Neuronal stem cell (in vitro differentiated cells): ENCODE data around the gene FOXB1.

ENCODE experiments used
- DNase-seq: peaks from one replicate; pipeline ENCODE4 v3.0.0-alpha.2; 2013; ENCODE audit warnings: low spot score
- H2AFZ ChIP-seq: one replicate; pipeline ENCODE4 v1.6.1; 2013; ENCODE audit warnings: mild to moderate bottlenecking, low read length, inconsistent platforms
- H2AK5ac ChIP-seq: 2 replicates; pipeline ENCODE4 v1.6.1; 2013; ENCODE audit warnings: low read depth, mild to moderate bottlenecking, inconsistent platforms, low read length, moderate library complexity, mixed read lengths
- H2BK120ac ChIP-seq: 2 replicates; pipeline ENCODE4 v1.6.1; 2013; ENCODE audit warnings: low read depth, mild to moderate bottlenecking, inconsistent platforms, low read length, moderate library complexity, mixed read lengths
- H2BK12ac ChIP-seq: one replicate; pipeline ENCODE4 v1.6.1; 2013; ENCODE audit warnings: low read length, inconsistent platforms
- H2BK15ac ChIP-seq: 2 replicates; pipeline ENCODE4 v1.6.1; 2013; ENCODE audit warnings: mild to moderate bottlenecking, low read length, inconsistent platforms, mixed read lengths
- H2BK5ac ChIP-seq: one replicate; pipeline ENCODE4 v1.6.1; 2013; ENCODE audit warnings: inconsistent platforms, mild to moderate bottlenecking, low read length, moderate library complexity
- H3K14ac ChIP-seq: one replicate; pipeline ENCODE4 v1.6.1; 2013; ENCODE audit warnings: low read length, inconsistent platforms
- H3K18ac ChIP-seq: 2 replicates; pipeline ENCODE4 v1.6.1; 2013; ENCODE audit warnings: low read length, inconsistent platforms
- H3K23ac ChIP-seq: 2 replicates; pipeline ENCODE4 v1.6.1; 2013; ENCODE audit warnings: low read depth, mild to moderate bottlenecking, mixed read lengths, low read length, inconsistent platforms; ENCODE audit not compliant: poor library complexity
- H3K27ac ChIP-seq: replicated peaks from 3 replicates; pipeline ENCODE4 v1.5.1; 2013; ENCODE audit warnings: low read length, inconsistent platforms
- H3K27me3 ChIP-seq, 3 experiments: 2 replicates each; pipeline ENCODE4 v1.6.1; 2013; ENCODE audit warnings: low read length in 3 of 3, mild to moderate bottlenecking in 2 of 3, inconsistent platforms in 1 of 3, low read depth in 1 of 3, mixed read lengths in 1 of 3, moderate library complexity in 1 of 3; ENCODE audit not compliant: control insufficient read depth in 3 of 3, insufficient read depth in 3 of 3
- H3K36me3 ChIP-seq, 2 donors: replicated peaks in 1 of 2; 2 replicates each; pipeline ENCODE4 v1.6.1; 2013; ENCODE audit warnings: low read length in 2 of 2; ENCODE audit not compliant: control insufficient read depth in 2 of 2, insufficient read depth in 2 of 2
- H3K4ac ChIP-seq: 2 replicates; pipeline ENCODE4 v1.6.1; 2013; ENCODE audit warnings: inconsistent platforms, mild to moderate bottlenecking, low read length, moderate library complexity
- H3K4me1 ChIP-seq, 2 donors: 1 replicate in 1 of 2; 2 replicates in 1 of 2; pipeline ENCODE4 v1.6.1; 2013; ENCODE audit warnings: low read length in 2 of 2, low read depth in 1 of 2; ENCODE audit not compliant: control insufficient read depth in 2 of 2, insufficient read depth in 1 of 2
- H3K4me2 ChIP-seq: one replicate; pipeline ENCODE4 v1.6.1; 2013; ENCODE audit warnings: mild to moderate bottlenecking, low read length, inconsistent platforms; ENCODE audit not compliant: insufficient read depth, poor library complexity, severe bottlenecking
- H3K4me3 ChIP-seq, 2 donors: 2 replicates each; pipeline ENCODE4 v1.5.1; 2013; ENCODE audit warnings: low read length in 2 of 2, mild to moderate bottlenecking in 2 of 2, inconsistent platforms in 1 of 2, moderate library complexity in 1 of 2
- H3K79me1 ChIP-seq: one replicate; pipeline ENCODE4 v1.6.1; 2013; ENCODE audit warnings: low read depth, mild to moderate bottlenecking, inconsistent platforms, low read length, moderate library complexity
- H3K9ac ChIP-seq: one replicate; pipeline ENCODE4 v1.6.1; 2013; ENCODE audit warnings: mild to moderate bottlenecking, low read depth, low read length, inconsistent platforms; ENCODE audit not compliant: poor library complexity
- H3K9me3 ChIP-seq, 2 donors: replicated peaks in 1 of 2; 2 replicates each; pipeline versions ENCODE3 to v1.6.1; 2013; ENCODE audit warnings: low read length in 2 of 2, mild to moderate bottlenecking in 2 of 2, inconsistent platforms in 1 of 2, low read depth in 1 of 2, mixed read lengths in 1 of 2, moderate library complexity in 1 of 2; ENCODE audit not compliant: control insufficient read depth in 2 of 2, insufficient read depth in 1 of 2
- H4K8ac ChIP-seq: one replicate; pipeline ENCODE4 v1.6.1; 2013; ENCODE audit warnings: low read depth, mild to moderate bottlenecking, inconsistent platforms, low read length, moderate library complexity
- H4K91ac ChIP-seq: one replicate; pipeline ENCODE4 v1.6.1; 2013; ENCODE audit warnings: low read length, low read depth, mild to moderate bottlenecking, inconsistent platforms; ENCODE audit not compliant: poor library complexity
- WGBS, 2 donors: extraction: QIAGEN DNeasy Blood & Tissue Kit; methylation state at CpG; one replicate each; pipeline ENCODE4 v1.1.7; 2013; ENCODE audit warnings: missing lambda C conversion rate in 2 of 2, mixed read lengths in 1 of 2; ENCODE audit not compliant: insufficient read length in 2 of 2, insufficient replicate concordance in 1 of 2; ENCODE audit errors: extremely low coverage in 2 of 2; 5-methylcytosine and 5-hydroxymethylcytosine counted together

The FOXB1 gene

GRCh38 chr15:60003243-60004008, 685 bp upstream of the FOXB1 start:
- no peak overlapping the region for H3K27ac ChIP-seq
- H3K23ac ChIP-seq: no peak overlapping the region
- H3K4me3 ChIP-seq: peak overlapping the region; percentile 41 to 68
- no peak overlapping the region for H3K18ac ChIP-seq
- DNase-seq: no peak
- peaks cover 35 to 51% of the 10 kb centered on the region in 2 donors for H3K4me1 ChIP-seq
- H3K14ac ChIP-seq: no peak overlapping the region
- no peaks in the 10 kb centered on the region for H3K9me3 ChIP-seq
- peaks cover 0 to 71% (median 32%) of the 10 kb centered on the region in 3 experiments for H3K27me3 ChIP-seq
- H2BK5ac ChIP-seq: no peak overlapping the region
- no peak overlapping the region for H3K4ac ChIP-seq
- no peak overlapping the region for H2BK12ac ChIP-seq
- H3K9ac ChIP-seq: no peak overlapping the region
- no CpG with 5 or more reads among the region's 24 CpGs for WGBS, 2 donors
- H4K91ac ChIP-seq: no peak overlapping the region
- H3K4me2 ChIP-seq: peak overlapping the region; percentile 93
- no peak overlapping the region for H2BK15ac ChIP-seq
- no peak overlapping the region for H2BK120ac ChIP-seq
- H3K79me1 ChIP-seq: no peaks in the 10 kb centered on the region
- peak overlapping the region; percentile 78 for H2AFZ ChIP-seq
- H3K36me3 ChIP-seq: peaks cover 0 to 30% of the 10 kb centered on the region in 2 donors
- no peak overlapping the region for H2AK5ac ChIP-seq
- no peak overlapping the region for H4K8ac ChIP-seq

- H3K14ac ChIP-seq: no peak overlapping the region
- peak overlapping the region; percentile 82 for H2BK15ac ChIP-seq
- no peak overlapping the region for H4K8ac ChIP-seq
- peak overlapping the region; percentile 97 for H3K23ac ChIP-seq
- H3K4me2 ChIP-seq: peak overlapping the region; percentile 93
- H3K9me3 ChIP-seq: no peaks in the 10 kb centered on the region
- no peak overlapping the region for H2BK120ac ChIP-seq
- no peak overlapping the region for H3K4ac ChIP-seq
- H3K36me3 ChIP-seq: peaks cover 0 to 30% of the 10 kb centered on the region in 2 donors
- DNase-seq: peak; percentile 51
- H3K4me3 ChIP-seq: peak overlapping the region; percentile 68 to 83
- peak overlapping the region; percentile 49 for H2BK12ac ChIP-seq
- peaks cover 23 to 51% of the 10 kb centered on the region in 2 donors for H3K4me1 ChIP-seq
- peaks cover 0 to 68% (median 32%) of the 10 kb centered on the region in 3 experiments for H3K27me3 ChIP-seq
- H2BK5ac ChIP-seq: no peak overlapping the region
- peak overlapping the region; percentile 64 for H3K9ac ChIP-seq
- no CpG with 5 or more reads among the region's 44 CpGs for WGBS, 2 donors
- H4K91ac ChIP-seq: no peak overlapping the region
- H3K79me1 ChIP-seq: no peaks in the 10 kb centered on the region
- H2AFZ ChIP-seq: peak overlapping the region; percentile 78
- no peak overlapping the region for H3K27ac ChIP-seq
- H3K18ac ChIP-seq: peak overlapping the region; percentile 86
- peak overlapping the region; percentile 72 for H2AK5ac ChIP-seq
These were observed 788 bp downstream of the FOXB1 start for GRCh38 chr15:60004846-60005351.

DNA sequence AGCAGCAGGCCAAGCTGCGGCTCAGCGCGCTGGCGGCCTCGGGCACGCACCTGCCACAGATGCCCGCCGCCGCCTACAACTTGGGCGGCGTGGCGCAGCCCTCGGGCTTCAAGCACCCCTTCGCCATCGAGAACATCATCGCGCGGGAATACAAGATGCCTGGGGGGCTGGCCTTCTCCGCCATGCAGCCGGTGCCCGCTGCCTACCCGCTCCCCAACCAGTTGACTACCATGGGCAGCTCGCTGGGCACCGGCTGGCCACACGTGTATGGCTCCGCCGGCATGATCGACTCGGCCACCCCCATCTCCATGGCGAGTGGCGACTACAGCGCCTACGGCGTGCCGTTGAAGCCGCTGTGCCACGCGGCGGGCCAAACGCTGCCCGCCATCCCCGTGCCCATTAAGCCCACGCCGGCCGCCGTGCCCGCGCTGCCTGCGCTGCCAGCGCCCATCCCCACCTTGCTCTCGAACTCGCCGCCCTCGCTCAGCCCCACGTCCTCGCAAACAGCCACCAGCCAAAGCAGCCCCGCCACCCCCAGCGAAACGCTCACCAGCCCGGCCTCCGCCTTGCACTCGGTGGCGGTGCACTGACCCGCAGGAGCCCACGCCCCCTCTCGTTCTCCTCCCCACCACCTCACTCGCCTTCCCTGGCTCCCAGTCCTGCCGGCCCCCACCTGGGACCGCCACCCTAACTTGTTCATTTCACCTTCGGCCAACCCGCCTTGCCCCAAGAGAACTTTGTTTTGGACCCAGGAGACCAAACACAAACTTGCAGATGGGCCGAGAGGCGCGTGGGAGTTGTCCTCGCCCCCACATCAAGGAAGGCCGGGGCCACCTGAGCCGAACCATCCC, 1.5 kb downstream of the FOXB1 start:
- no peak for DNase-seq
- Histone ChIP-seq H3K4me1 (peaks cover 21 to 47% of the 10 kb centered on the region in 2 donors), H3K4me3 (peak overlapping the region; percentile 68 to 83), H3K36me3 (peaks cover 0 to 30% of the 10 kb centered on the region in 2 donors), H3K79me1 (no peaks in the 10 kb centered on the region), H3K23ac (peak overlapping the region; percentile 97), H2BK15ac (peak overlapping the region; percentile 82), H3K4me2 (peak overlapping the region; percentile 93), H3K4ac (no peak overlapping the region), H3K9me3 (no peaks in the 10 kb centered on the region), H3K14ac (peak overlapping the region; percentile 58), H3K27me3 (peaks cover 0 to 61% (median 30%) of the 10 kb centered on the region in 3 experiments), H2AFZ (peak overlapping the region; percentile 66), H3K18ac (peak overlapping the region; percentile 86), H2BK120ac (no peak overlapping the region), H2AK5ac (peak overlapping the region; percentile 72), H4K8ac (no peak overlapping the region), H2BK12ac (peak overlapping the region; percentile 49), H4K91ac (no peak overlapping the region), H3K9ac (peak overlapping the region; percentile 83), H2BK5ac (peak overlapping the region; percentile 58), H3K27ac (no peak overlapping the region)
- no CpG with 5 or more reads among the region's 77 CpGs for WGBS, 2 donors
